Activated naive CD8-positive, alpha-beta T cell treated with anti-CD3 and anti-CD28 coated beads, Interleukin-2, amount 10 ng/mL, durations not matched to agents 7 days and 5 days (primary cell): ENCODE measurements around the gene CAMK2D. TPM values are rescaled to one million over a fixed set of nuclear protein-coding genes. Genes with fewer than 3 reads are reported as not detected.

Experiments
- ATAC-seq: fragments of 150-1000 bp; cut with Tn5 transposase; one replicate; pipeline ENCODE4 v1.10.0; 2021; ENCODE audit warnings: low read depth, moderate library complexity
- POLR2A ChIA-PET: fragments of 350-600 bp; sonication (Branson Sonifier 250); formaldehyde crosslinking; loops from one replicate; lab custom pipeline; 2021; ENCODE audit warnings: antibody characterized with exemption; lab: Charles Lee
- DNase-seq: peaks from one replicate; pipeline ENCODE4 v3.0.0; 2021
- H3K27ac Mint-ChIP-seq: one replicate; pipeline ENCODE4 v1.8.0; 2022; ENCODE audit warnings: mild to moderate bottlenecking, mixed read lengths
- H3K27me3 Mint-ChIP-seq: one replicate; pipeline ENCODE4 v1.8.0; 2022; ENCODE audit warnings: mild to moderate bottlenecking, moderate library complexity, mixed read lengths
- H3K36me3 Mint-ChIP-seq: one replicate; pipeline ENCODE4 v1.8.0; 2021; ENCODE audit warnings: mild to moderate bottlenecking, mixed read lengths
- H3K4me1 Mint-ChIP-seq: one replicate; pipeline ENCODE4 v1.8.0; 2021; ENCODE audit warnings: mixed read lengths
- H3K4me3 Mint-ChIP-seq: one replicate; pipeline ENCODE4 v1.8.0; 2022; ENCODE audit warnings: mild to moderate bottlenecking, moderate library complexity, mixed read lengths
- H3K9me3 Mint-ChIP-seq: one replicate; pipeline ENCODE4 v1.8.0; 2021; ENCODE audit warnings: mixed read lengths
- total RNA-seq, 2 experiments: library from RNA; stranded (reverse); gene quantifications; one replicate each; pipeline ENCODE4 v1.2.3, GENCODE V29; 2021

Gene CAMK2D
- total RNA-seq, 2 experiments from 2014 or later = 34.8 to 35.5 TPM

GRCh38 chr4:113482325-113482724 lies 279.2 kb downstream of the CAMK2D start:
- no peak overlapping the region for H3K4me3 Mint-ChIP-seq
- ATAC-seq (no peak), DNase-seq (no peak)
- POLR2A ChIA-PET = no interaction called here
- H3K27me3 Mint-ChIP-seq = no peaks in the 10 kb centered on the region
- H3K4me1 Mint-ChIP-seq = no peaks in the 10 kb centered on the region
- H3K36me3 Mint-ChIP-seq = peaks cover 36% of the 10 kb centered on the region
- H3K9me3 Mint-ChIP-seq = peaks cover 1% of the 10 kb centered on the region
- H3K27ac Mint-ChIP-seq = no peak overlapping the region

GRCh38 chr4:113481820-113482219 lies 279.7 kb downstream of the CAMK2D start:
- ATAC-seq (no peak), DNase-seq (no peak)
- peaks cover 36% of the 10 kb centered on the region for H3K36me3 Mint-ChIP-seq
- no peak overlapping the region for H3K4me3 Mint-ChIP-seq
- no peaks in the 10 kb centered on the region for H3K27me3 Mint-ChIP-seq
- POLR2A ChIA-PET = no interaction called here
- H3K27ac Mint-ChIP-seq = no peak overlapping the region
- H3K4me1 Mint-ChIP-seq = peaks cover 1% of the 10 kb centered on the region
- H3K9me3 Mint-ChIP-seq = peaks cover 4% of the 10 kb centered on the region

- ATAC-seq = no peak
- Mint-ChIP-seq H3K4me1 (peaks cover 2% of the 10 kb centered on the region), H3K36me3 (peaks cover 44% of the 10 kb centered on the region)
Observed at GRCh38 chr4:113480109-113480508, 281.4 kb downstream of the CAMK2D start.

GRCh38 chr4:113478032-113478431 lies 283.5 kb downstream of the CAMK2D start:
- peaks cover 11% of the 10 kb centered on the region for H3K9me3 Mint-ChIP-seq
- H3K27ac Mint-ChIP-seq = no peak overlapping the region
- H3K4me1 Mint-ChIP-seq = peaks cover 2% of the 10 kb centered on the region
- ATAC-seq (no peak), DNase-seq (no peak)
- H3K4me3 Mint-ChIP-seq = no peak overlapping the region
- peaks cover 38% of the 10 kb centered on the region for H3K36me3 Mint-ChIP-seq
- POLR2A ChIA-PET = no interaction called here
- no peaks in the 10 kb centered on the region for H3K27me3 Mint-ChIP-seq

More at GRCh38 chr4:113480109-113480508, 281.4 kb downstream of the CAMK2D start:
- Mint-ChIP-seq H3K27ac (no peak overlapping the region), H3K4me3 (no peak overlapping the region), H3K27me3 (no peaks in the 10 kb centered on the region), H3K9me3 (peaks cover 13% of the 10 kb centered on the region)
- DNase-seq = no peak
- POLR2A ChIA-PET = no interaction called here

GRCh38 chr4:113476800-113477199 lies 284.7 kb downstream of the CAMK2D start:
- Mint-ChIP-seq H3K36me3 (peaks cover 35% of the 10 kb centered on the region), H3K27ac (peak overlapping the region; percentile 68), H3K4me1 (peaks cover 2% of the 10 kb centered on the region), H3K4me3 (no peak overlapping the region), H3K27me3 (no peaks in the 10 kb centered on the region), H3K9me3 (peaks cover 11% of the 10 kb centered on the region)
- POLR2A ChIA-PET = no interaction called here
- DNase-seq (no peak), ATAC-seq (no peak)

GRCh38 chr4:113474017-113474416 lies 287.5 kb downstream of the CAMK2D start:
- Mint-ChIP-seq H3K4me1 (peaks cover 2% of the 10 kb centered on the region), H3K36me3 (peaks cover 43% of the 10 kb centered on the region), H3K27ac (no peak overlapping the region), H3K4me3 (no peak overlapping the region), H3K27me3 (no peaks in the 10 kb centered on the region), H3K9me3 (peaks cover 13% of the 10 kb centered on the region)
- POLR2A ChIA-PET = no interaction called here
- DNase-seq = no peak
- ATAC-seq = no peak

- ATAC-seq (no peak), DNase-seq (no peak)
- peaks cover 13% of the 10 kb centered on the region for H3K9me3 Mint-ChIP-seq
- H3K27ac Mint-ChIP-seq = no peak overlapping the region
- H3K4me3 Mint-ChIP-seq = no peak overlapping the region
- H3K27me3 Mint-ChIP-seq = no peaks in the 10 kb centered on the region
- H3K36me3 Mint-ChIP-seq = peaks cover 35% of the 10 kb centered on the region
- H3K4me1 Mint-ChIP-seq = peaks cover 7% of the 10 kb centered on the region
- POLR2A ChIA-PET = no interaction called here
Observed at GRCh38 chr4:113472864-113473263, 288.7 kb downstream of the CAMK2D start.

- Mint-ChIP-seq H3K9me3 (peaks cover 6% of the 10 kb centered on the region), H3K36me3 (peaks cover 26% of the 10 kb centered on the region), H3K27ac (no peak overlapping the region), H3K27me3 (no peaks in the 10 kb centered on the region), H3K4me1 (peaks cover 5% of the 10 kb centered on the region), H3K4me3 (no peak overlapping the region)
- DNase-seq (no peak), ATAC-seq (no peak)
- POLR2A ChIA-PET = interaction anchor here (0.6 kb wide), 1 partner anchor 885 kb away, joined by 5 read pairs; no protein-coding TSS in a partner anchor
Observed at GRCh38 chr4:113471146-113471860, 290.2 kb downstream of the CAMK2D start.

- Mint-ChIP-seq H3K9me3 (peaks cover 1% of the 10 kb centered on the region), H3K36me3 (peaks cover 17% of the 10 kb centered on the region), H3K4me1 (peaks cover 5% of the 10 kb centered on the region), H3K27ac (peak overlapping the region; percentile 35), H3K4me3 (no peak overlapping the region), H3K27me3 (no peaks in the 10 kb centered on the region)
- DNase-seq (no peak), ATAC-seq (no peak)
- POLR2A ChIA-PET = no interaction called here
Observed at GRCh38 chr4:113469926-113470325, 291.6 kb downstream of the CAMK2D start.

GRCh38 chr4:113469023-113469390 lies 292.5 kb downstream of the CAMK2D start:
- no peak for ATAC-seq
- no peaks in the 10 kb centered on the region for H3K27me3 Mint-ChIP-seq
- H3K9me3 Mint-ChIP-seq = peaks cover 1% of the 10 kb centered on the region
- no peak overlapping the region for H3K27ac Mint-ChIP-seq
- peaks cover 20% of the 10 kb centered on the region for H3K36me3 Mint-ChIP-seq
- H3K4me3 Mint-ChIP-seq = no peak overlapping the region
- POLR2A ChIA-PET = no interaction called here
- DNase-seq = no peak
- H3K4me1 Mint-ChIP-seq = peaks cover 5% of the 10 kb centered on the region

- no peak for ATAC-seq
Observed at GRCh38 chr4:113468165-113469022, 293.1 kb downstream of the CAMK2D start.

GRCh38 chr4:113467581-113467980 lies 294.0 kb downstream of the CAMK2D start:
- ATAC-seq (no peak), DNase-seq (no peak)
- POLR2A ChIA-PET = no interaction called here
- Mint-ChIP-seq H3K36me3 (peaks cover 20% of the 10 kb centered on the region), H3K27me3 (no peaks in the 10 kb centered on the region), H3K4me1 (peaks cover 5% of the 10 kb centered on the region), H3K4me3 (no peak overlapping the region), H3K27ac (no peak overlapping the region), H3K9me3 (peaks cover 1% of the 10 kb centered on the region)

More at GRCh38 chr4:113468165-113469022, 293.1 kb downstream of the CAMK2D start:
- no peak for DNase-seq
- Mint-ChIP-seq H3K4me3 (no peak overlapping the region), H3K27ac (no peak overlapping the region), H3K27me3 (no peaks in the 10 kb centered on the region), H3K9me3 (peaks cover 1% of the 10 kb centered on the region), H3K36me3 (peaks cover 20% of the 10 kb centered on the region), H3K4me1 (peaks cover 5% of the 10 kb centered on the region)
- POLR2A ChIA-PET = no interaction called here

GRCh38 chr4:113462286-113462685 lies 299.3 kb downstream of the CAMK2D start:
- Mint-ChIP-seq H3K27ac (no peak overlapping the region), H3K4me3 (no peak overlapping the region), H3K4me1 (no peaks in the 10 kb centered on the region), H3K36me3 (peaks cover 24% of the 10 kb centered on the region), H3K27me3 (no peaks in the 10 kb centered on the region), H3K9me3 (no peaks in the 10 kb centered on the region)
- POLR2A ChIA-PET = interaction anchor here (0.7 kb wide), 1 partner anchor 319 kb away, joined by 4 read pairs; no protein-coding TSS in a partner anchor
- no peak for ATAC-seq
- no peak for DNase-seq
